GM18907 (cell line): ENCODE measurements around the gene NEK6.
A peak's percentile ranks its signal among the peaks of the same experiment; 100 is the strongest.

Experiments used
- ATAC-seq: cut with Tn5 transposase; IDR thresholded peaks from one replicate; pipeline ENCODE4 v1.9.1; 2021; ENCODE audit warnings: mild to moderate bottlenecking, moderate library complexity; ENCODE audit not compliant: unreplicated experiment

NEK6 gene

DNA sequence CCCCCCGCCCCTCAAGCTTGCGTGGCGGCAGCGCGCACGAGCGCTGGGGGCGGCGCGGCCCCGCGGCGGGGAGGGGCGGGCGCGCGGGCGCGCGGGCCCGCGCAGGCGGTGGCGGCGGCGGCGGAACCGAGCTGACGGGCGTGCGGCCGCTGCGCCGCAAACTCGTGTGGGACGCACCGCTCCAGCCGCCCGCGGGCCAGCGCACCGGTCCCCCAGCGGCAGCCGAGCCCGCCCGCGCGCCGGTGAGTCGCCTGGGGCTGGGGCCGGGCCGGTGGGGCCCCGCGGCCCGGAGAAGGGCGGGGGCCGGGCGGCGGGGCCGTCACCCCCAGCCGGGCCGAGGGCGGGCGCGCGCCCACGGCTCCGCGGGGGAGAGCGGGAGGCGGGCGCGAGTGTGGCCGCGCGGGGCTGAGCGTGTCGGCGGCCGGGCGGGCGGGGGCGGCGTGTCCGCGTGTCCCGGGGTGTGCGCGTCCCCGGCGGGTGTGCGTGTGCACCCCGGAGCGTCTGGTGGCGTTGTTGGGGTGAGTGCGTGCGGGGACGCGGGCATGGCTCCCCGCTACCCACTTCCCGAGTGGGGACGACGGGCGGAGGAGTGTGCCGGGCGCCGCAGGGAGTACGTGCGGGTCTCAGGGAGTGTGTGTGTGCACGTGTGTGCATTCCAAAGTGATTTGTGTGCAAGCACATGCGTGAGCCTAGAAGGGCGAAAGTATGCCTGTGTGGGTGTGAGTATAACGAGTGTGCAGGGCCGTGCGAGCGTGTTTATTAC, at the start of gene NEK6:
Gene NEK6, plus strand, starts transcription at position 106 of the 763 bp plus-strand sequence. CDS start 44,016 bp downstream, outside the sequence.
- ATAC-seq, result no peak

DNA sequence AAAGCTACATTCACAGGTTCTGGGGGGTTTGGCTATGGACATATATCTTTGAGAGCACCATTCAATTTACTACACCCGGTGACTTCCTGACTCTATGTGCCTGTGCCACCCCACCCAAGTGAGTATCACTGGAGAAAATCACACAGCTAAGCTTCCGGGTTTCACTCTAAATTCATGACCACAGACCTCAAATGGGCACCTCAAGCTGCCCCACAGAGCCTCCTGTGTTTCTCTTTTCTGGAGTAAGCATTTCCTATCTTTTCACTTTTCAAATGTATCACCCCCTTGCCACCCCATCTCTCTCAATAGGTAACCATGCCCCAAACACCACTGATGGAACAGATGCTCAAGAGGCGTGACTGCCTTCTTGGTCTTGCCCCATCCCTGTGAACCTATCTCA, 49.2 kb upstream of the NEK6 start:
- peak; percentile 39 for ATAC-seq

DNA sequence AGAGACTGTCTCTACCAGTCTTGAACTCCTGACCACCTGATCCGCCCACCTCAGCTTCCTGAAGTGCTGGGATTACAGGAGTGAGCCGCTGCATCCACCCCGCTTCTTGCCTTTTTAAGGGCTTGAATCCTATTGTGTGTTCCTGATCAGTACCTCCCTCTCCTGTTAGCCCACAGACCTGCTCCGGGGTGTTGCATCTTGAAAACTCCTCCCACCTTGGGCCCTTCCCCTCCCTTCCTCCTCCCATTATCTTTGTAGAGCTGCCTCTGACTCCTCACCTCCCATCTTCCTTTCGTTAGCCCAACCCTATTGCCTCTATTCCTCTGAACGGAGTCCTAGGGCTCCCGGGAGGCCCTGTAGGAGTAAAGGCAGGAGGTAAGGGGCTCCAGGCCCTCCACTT, 48.5 kb upstream of the NEK6 start:
- ATAC-seq, result no peak

DNA sequence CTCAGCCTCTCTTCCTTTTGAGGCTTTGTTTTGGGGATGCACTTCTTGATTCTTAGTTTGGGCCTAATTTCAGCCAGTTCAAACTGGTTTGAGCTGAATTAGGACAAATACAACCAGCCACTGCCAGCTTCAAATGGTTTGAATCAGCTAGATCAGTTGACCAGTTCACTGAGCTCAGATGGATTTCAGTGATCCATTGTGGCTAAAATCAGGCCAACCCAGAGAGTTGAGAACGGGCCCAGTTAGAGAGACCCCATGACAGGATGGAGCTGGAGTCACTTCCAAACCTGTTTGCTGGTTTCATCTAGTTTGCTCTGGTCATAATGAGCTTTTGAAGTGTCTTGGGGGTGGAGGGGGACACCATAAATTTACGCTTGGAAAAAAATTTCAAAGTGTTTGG, 48.0 kb upstream of the NEK6 start:
- no peak for ATAC-seq

DNA sequence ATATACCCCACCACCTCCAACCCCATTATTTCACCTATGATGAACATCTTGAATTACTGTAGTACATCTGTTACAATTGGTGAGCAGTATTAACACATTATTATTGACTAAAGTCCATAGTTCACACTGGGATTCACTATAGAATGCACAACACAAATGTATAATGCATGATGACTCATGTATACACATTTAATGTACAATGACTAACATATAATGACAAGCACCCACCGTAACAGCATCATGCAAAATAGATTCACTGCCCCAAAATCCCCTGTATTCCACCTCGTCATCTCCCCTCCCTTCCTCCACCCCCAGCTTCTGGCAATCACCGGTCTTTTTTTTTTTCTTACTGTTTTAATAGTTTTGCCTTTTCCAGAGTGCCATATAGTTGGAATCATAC, 47.1 kb upstream of the NEK6 start:
- no peak for ATAC-seq

DNA sequence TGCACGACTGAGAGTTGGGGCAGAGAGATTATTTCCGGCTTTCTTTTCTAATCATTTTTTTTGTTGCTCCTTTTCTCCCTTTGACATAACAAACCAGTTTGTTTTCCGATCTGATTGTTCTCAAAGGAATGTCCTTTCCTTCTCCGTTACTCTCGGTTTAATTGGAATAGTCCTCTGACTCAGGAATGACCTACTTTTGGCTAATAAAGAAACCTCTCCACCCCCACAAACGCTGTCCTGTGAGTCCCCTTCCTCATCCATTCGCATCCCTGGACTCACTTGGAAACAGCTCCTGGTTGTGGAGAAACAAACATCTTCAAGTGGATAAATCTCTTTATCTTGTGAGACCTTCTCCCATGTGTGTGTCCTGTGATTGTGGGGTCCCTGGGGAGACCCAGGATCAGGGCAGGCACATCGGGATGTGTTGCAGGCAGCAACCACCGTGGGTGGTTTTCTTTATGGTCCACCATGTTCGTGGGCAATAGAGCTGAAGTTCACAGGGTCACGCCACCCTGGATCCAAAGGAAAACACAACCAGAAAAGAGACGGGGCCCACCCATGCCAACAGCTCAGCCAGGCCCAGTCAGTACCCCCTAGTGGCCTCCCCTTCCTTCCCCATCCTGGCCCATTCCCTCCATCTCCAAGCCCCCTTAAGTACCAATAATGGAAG, 45.2 kb upstream of the NEK6 start:
- ATAC-seq, result no peak

DNA sequence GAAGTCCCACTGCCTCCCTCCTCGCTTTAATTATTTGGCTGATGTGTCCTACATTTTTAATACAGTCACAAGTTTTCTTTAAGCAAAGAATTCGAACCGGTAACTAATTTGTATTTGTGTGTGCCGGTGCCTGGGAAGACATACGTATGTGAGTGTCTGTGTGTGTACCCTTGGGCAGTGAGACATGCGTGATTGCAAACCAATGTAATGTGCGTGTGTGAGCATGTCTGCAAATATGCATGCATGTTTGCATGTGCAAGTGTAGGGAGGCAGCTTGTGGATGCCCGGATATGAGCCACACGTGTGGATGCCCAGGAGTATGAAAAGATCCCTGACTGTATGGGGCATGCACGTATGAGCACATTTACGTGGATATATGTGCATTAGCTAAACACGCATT, 44.4 kb upstream of the NEK6 start:
- ATAC-seq, result no peak

DNA sequence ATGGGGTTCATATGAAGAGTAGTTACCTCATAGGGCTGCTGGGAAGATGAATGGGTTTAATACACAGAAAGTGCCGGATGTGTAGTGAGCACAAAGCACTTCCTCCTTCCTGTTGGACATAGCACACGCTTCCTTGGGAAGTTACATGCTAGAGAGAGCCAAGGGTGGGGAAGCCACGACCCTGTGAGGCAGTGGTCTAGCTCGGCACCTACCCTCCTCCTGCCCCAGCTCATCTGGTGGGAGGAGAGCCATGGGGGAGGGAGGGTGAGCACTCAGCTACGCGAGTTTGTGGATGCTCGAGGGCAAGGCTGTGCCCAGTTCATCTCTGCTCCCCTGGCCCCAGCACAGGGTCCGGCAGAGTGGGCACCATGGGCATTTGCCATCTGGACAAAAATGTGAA, 43.6 kb upstream of the NEK6 start:
- ATAC-seq, result no peak

DNA sequence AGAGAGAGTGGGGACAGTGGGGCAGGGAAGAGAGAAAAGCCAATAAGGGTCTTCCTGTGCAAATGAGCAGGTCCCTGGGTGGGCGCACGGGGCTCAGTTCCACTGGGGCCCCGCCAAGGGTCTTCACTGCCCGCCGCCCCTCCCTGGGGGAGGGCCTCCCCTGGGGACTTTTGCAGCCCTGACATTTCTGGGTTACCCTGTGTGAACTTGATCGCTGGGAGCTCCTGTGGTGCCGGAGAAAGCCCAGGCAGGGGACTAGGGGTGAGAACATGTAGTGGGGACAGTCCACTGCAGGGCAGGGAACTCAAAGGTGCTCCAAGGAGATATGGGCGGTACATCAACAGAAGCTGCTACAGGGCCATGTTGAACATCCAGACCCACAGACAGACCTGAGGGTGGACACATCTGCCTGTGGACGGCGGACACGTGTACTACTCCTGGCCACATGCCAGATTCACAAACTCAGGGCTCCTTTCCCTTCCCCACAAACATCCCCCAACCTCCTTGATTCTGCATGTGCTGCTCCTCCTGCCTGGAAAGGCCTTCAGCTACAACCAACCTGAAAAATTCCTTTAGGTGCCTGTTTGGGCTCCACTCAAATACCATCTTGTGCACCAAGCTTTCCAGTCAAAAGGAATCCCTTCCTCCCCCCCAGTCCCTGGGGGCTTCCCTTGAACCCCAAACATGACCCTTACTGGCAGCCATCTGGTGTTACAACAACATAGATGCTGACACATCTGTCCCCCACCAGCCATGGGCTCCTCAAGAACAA, 43.0 kb upstream of the NEK6 start:
- ATAC-seq, result no peak

DNA sequence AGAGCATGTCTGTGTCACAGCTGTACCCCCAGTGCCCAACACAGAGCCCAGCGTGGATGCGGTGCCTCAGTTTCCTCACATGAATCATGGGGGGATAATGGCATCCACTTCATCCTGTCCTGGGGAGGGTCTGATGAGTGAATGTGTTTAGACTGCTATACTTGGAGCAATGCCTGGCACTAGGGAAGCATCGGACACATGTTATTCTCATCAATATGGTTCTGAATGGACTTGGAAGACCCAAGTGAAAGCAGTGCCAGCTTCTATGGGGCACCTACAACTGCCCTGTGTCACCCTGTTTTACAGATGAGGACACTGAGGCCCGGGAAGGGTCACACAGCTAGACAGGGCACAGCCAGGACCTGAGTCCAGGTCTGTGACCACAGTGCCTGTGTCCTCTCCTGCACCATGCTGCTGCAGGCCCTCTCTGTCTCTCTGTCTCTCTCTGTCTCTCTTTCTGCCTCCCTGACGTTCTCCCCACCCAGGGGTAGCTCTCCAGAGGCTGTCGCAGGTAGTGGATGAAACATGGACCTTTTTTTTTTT, 42.3 kb upstream of the NEK6 start:
- ATAC-seq, result no peak

DNA sequence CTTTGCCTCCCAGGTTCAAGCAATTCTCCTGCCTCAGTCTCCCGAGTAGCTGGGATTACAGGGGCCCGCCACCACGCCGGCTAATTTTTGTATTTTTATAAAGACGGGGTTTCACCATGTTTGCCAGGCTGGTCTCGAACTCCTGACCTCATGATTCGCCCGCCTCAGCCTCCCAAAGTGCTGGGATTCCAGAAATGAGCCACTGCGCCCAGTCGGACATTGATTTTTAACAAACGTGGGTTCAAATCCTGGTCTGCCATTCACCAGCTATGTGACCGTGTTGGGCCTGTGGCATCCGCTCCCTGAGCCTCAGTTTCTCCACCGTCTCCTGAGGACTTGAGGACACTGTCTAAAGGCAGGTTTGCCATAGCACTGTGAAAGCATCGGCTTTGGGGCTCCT, 41.8 kb upstream of the NEK6 start:
- no peak for ATAC-seq

DNA sequence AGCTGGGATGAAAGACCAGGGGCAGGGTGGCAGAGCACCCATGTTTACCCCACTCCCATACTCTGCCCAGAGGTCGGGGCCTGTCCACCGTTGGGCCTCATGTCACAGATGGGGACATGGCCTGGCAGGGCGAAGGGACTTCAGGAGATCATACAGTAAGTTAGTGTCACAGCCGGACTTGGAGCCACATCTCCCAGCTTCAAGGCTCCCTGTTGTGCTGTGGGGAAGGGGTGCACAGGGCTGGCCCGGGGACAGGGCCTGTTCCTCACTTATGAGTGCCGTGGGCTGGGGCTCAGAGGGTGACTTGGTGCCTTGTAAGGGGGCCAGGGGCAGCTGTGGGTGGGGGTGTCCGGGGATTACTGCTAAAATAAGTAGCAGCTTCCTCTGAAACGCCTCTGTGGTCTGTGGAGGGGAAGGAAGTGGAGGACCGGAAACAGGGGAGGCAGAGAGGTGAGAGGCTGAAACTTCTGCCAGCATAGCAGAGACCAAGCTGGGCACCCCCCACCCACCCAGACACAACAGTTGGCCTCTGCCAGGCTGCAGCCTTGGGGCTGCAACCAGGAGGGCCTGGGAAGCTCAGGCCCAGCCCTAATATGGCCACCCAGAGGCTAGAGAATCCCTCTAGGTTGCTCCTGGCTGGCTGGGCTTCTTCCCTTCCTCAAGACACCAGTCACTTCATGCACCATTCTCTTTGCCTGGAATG, 41.1 kb upstream of the NEK6 start:
- peak; percentile 45 for ATAC-seq

DNA sequence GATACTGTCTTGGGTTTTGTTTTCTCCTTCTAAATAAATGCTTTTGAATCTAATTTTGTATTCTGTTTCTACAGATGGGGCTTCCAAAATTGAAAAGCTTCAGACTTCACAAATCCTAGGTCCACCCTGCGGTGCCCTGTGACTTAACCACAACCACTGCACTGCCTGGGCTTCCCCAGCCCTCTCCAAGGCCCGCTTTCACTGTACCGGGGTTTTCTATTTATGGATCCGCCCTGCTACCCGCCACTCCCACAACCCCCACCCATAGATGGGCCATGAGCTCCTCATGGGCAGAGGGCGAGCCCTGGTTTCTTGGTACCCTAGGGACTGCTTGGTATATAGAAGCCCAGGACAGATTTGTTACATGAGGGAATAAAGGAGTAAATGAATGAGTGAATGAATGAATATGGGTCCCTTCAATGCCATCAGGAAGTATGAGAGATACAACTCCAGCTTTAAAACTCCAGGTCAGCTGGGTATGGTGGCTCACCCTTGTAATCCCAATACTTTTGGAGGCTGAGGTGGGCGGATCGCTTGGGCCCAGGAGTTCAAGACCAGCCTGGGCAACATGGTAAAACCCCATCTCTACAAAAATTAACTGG, 39.8 kb upstream of the NEK6 start:
- ATAC-seq, result peak; percentile 27

DNA sequence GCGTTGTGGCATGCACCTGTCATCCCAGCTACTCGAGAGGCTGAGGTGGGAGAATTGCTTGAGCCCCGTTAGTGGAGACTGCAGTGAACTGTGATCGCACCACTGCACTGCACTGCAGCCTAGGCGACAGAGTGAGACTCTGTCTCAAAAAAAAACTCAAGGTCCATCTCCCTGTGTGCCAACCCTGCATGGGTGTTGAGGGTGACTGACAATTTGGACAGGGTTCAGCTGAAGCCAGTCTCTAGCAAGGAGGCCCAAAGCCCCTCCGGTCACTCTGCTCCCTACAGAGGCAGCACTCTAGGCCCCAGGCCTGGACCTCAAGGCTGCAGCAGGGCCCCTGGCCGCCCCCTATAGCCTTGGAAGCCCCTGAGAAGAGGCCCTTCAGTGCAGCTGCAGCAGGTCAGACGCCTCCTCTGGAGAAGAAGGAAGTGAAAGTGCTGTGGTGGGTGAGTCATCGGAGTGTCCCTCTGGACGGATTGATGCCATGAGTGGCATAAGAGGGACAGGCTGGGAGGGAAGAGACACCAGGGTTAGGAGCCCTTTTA, 39.2 kb upstream of the NEK6 start:
- ATAC-seq, result peak; percentile 57

DNA sequence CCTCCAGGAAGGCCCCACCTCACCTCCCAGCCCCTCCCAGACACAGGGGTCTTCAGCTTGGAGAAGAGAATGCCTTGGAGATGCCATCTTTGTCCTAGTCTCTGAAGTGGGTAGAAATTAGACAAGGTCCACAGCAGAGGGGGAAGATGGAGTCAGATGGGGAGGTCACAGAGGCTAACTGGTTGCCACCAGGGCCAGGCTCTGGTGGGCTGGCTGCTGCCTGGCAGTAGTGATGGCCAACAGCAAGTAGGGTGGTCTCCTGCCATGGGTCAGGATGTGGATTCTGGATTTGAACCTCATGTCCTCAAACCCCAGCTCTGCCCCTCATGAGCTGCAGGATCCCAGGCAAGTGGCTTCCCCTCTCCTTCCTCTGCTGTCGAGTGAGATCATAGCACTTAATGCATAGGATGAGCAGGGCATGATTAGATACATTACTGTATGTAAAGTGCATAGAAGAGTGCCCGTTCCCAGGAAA, 38.7 kb upstream of the NEK6 start:
- ATAC-seq, result peak; percentile 21

DNA sequence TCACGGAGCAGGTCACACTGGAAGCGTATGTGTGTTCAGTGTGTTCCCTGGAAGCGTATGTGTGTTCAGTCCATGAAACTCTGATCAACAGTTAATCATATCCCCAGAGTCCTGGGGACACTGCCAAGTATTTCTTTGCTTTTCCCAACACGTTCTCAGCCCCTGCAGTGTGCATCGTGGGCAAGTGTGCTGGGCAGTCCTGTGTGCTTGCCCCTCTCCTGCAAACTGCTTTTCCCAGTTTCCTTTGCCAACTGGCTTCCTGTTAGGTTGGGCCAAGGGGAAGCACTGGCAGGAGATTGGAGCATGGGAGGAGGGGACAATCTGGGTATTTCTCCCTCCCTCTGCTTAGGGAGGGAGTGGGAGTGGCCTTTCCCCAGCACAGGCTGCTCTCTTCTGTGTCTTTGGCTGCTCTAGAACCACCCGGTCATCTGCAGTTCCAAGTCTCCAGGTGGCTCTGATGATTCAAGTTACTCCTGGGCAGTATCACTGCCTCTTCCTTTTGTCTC, 36.8 kb upstream of the NEK6 start:
- no peak for ATAC-seq

DNA sequence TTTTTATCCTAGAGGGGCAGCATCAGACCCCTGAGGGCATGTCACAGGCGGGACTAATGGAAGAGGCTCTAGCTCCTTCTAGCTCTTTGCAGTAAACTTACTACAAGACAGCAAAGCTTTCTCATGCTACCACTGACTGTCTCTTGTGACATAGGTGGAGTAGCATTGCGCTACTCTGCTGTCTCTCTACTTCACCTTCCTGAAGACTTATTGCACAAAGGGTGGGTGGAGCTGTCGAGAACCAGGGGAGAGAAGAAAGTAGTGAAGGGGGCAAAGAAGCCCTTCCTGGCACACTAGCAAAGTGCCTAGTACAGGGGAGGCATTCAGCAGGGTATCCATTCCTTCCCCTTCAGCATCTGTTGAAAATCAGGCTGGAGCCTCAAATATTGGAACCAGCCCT, 36.1 kb upstream of the NEK6 start:
- ATAC-seq, result no peak

DNA sequence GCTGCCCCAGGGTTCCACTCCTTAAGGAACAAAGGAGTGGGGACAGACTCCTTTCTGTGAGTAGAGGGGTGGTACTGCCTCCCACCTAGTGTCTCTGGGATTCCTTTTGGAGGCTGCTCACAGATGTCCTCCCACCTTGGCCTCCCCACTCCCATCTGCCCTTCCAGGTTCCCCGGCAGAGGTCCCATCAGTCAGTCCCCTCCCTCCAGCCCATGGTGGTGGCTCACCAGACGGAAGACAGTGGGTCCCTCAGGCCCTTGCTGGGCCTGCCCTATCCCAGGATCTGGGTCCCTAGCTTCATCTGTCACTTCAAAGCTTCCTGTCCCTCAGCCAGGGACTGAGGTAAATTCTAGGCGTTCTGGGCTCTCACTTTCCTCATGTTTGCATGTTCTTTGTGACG, 35.6 kb upstream of the NEK6 start:
- ATAC-seq, result no peak

DNA sequence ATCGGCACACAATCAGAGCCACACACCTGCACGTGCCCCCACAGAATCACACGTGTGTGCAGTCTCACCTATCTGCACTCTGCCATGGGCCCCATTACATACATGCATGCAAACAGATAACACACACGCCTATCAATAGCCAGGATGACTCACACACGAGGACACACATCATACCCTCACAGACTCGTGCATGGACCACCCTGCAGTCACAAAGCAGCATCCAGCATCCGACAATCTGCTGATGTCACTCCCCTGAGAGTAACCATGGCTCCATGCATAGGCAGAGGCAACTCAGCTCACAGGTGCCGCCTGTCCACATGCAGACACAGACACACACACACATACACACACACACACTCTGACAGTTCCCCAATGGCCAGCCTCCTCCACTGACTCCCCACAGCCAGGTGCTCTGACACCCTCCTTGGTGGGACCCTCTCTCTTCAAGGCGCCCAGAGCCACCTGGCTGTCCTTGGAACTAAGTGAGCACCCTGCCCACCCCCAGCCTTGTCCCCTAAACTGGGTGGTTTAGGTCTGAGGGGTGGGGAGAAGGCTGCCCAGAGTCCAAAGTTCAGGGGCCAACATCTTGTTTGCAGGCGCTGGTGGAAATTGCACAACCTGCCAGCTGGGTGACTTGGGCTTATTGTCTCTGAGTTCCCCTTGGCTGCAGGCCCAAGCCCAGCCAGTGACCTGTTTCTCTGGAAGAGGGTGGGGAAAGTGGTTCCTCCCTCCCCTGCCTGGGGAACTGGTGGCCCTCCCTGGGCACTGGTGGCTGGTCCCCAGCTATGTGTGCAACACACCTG, 34.6 kb upstream of the NEK6 start:
- ATAC-seq, result no peak
